Neural crest cell (in vitro differentiated cells): ENCODE results near the gene CFD. TPM values are rescaled to one million over a fixed set of nuclear protein-coding genes. Genes with fewer than 3 reads are reported as not detected.

ENCODE experiments used
- DNase-seq: peaks from one replicate; pipeline ENCODE4 v3.0.0; 2021; ENCODE audit warnings: low read depth, mixed read lengths, low spot score
- H3K27ac Mint-ChIP-seq: one replicate; pipeline ENCODE4 v1.8.0; 2021; ENCODE audit warnings: mild to moderate bottlenecking, mixed read lengths; ENCODE audit not compliant: unreplicated experiment
- H3K27me3 Mint-ChIP-seq: 2 replicates; pipeline ENCODE4 v1.8.0; 2021; ENCODE audit warnings: low read depth, mild to moderate bottlenecking, mixed read lengths
- H3K36me3 Mint-ChIP-seq: 2 replicates; pipeline ENCODE4 v1.8.0; 2021; ENCODE audit warnings: low read depth, mild to moderate bottlenecking, mixed read lengths
- H3K4me1 Mint-ChIP-seq: 2 replicates; pipeline ENCODE4 v1.8.0; 2021; ENCODE audit warnings: mixed read lengths
- H3K4me3 Mint-ChIP-seq: one replicate; pipeline ENCODE4 v1.8.0; 2021; ENCODE audit warnings: mild to moderate bottlenecking, mixed read lengths
- H3K9me3 Mint-ChIP-seq: 2 replicates; pipeline ENCODE4 v1.8.0; 2021; ENCODE audit warnings: mixed read lengths
- total RNA-seq: library from RNA; stranded (reverse); gene quantifications from 2 replicates; pipeline ENCODE4 v1.2.1, GENCODE V29; 2021
- TF ChIP-seq, protein P1 (sequence below): fragments of 200-600 bp; sonication (generic); conservative IDR thresholded peaks from 2 replicates; pipeline ENCODE4 v1.5.0; 2021; ENCODE audit warnings: antibody characterized with exemption, mild to moderate bottlenecking

The CFD gene
- total RNA-seq, 1 donor from 2014 or later: not detected

DNA sequence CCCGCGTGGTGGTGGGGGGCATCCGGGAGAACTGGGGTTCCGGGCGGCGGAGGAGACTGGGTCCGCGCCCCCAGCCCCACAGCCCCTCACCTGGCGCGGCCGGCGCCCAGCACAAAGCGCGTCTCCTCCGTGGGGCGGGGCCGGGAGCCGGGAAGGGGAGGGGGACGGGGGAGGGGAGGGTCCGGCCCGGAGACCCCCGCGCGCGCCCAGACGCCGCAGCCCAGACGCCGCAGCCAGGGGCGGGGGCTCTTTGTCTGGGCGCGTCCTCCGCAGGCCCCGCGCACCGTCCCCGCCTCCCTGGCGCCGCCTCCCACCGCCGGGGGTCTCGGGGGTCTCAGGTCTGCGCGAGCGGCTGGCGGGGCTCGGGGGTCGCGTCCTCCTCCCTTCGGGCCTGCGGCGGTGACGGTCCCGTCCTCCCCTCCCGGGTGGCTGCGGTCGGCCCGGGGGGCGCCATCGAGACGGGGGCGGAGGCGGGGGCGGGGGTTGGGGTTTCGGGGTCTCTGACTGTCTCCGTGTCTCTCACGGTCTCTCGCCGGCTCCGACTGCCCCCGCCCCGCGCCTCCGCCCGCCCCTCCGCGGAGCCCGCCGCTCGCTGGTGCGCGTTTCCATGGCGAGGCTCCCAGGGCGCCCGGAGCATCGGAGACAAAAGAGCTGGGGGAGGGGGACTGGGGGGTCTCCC lies 37.5 kb upstream of the CFD start, which contains the start of gene PLPPR3:
PLPPR3 (minus strand) TSS at position 131 of the 679 bp plus-strand sequence. CDS start 396 bp downstream, outside the sequence.
- Mint-ChIP-seq H3K9me3 (no peaks in the 10 kb centered on the region), H3K27ac (no peak within 1 kb of the TSS), H3K4me1 (no peaks in the 10 kb centered on the region), H3K4me3 (peak within 1 kb of the TSS; percentile 81), H3K27me3 (no peaks in the 10 kb centered on the region), H3K36me3 (no peaks in the 10 kb centered on the region)
- TF ChIP-seq, protein P1, sequence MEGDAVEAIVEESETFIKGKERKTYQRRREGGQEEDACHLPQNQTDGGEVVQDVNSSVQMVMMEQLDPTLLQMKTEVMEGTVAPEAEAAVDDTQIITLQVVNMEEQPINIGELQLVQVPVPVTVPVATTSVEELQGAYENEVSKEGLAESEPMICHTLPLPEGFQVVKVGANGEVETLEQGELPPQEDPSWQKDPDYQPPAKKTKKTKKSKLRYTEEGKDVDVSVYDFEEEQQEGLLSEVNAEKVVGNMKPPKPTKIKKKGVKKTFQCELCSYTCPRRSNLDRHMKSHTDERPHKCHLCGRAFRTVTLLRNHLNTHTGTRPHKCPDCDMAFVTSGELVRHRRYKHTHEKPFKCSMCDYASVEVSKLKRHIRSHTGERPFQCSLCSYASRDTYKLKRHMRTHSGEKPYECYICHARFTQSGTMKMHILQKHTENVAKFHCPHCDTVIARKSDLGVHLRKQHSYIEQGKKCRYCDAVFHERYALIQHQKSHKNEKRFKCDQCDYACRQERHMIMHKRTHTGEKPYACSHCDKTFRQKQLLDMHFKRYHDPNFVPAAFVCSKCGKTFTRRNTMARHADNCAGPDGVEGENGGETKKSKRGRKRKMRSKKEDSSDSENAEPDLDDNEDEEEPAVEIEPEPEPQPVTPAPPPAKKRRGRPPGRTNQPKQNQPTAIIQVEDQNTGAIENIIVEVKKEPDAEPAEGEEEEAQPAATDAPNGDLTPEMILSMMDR: no peak
- DNase-seq: peak; percentile 55

DNA sequence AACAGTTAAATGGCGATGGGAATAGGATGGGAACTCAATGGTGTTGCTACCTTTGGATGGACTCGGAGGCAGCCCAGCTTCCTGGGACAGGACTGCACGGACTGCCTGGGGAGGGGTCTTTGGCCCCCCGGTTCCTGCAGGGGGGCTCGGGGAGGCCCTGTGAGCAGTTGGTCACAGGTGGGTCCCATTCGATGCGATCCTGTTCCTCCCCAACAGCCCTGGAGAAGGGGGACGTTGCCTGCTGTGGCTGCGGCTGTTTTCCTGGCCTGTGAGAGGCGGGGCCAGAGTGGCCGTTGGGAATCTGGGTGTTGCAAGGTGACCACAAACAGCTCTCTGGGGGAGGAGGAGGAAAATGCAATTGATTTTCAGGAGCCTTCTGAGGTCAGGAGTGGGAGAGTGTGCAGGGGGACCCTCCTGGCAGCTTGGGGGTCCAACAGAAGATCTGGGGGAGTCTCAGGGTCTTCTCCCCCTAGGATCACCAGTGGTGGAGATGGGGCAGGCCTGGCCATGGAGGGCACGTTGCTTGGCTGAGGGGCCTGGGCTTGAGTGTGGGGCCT lies 35.8 kb upstream of the CFD start:
- no peaks in the 10 kb centered on the region for H3K36me3 Mint-ChIP-seq
- H3K4me3 Mint-ChIP-seq: peak overlapping the region; percentile 79
- H3K9me3 Mint-ChIP-seq: no peaks in the 10 kb centered on the region
- H3K4me1 Mint-ChIP-seq: no peaks in the 10 kb centered on the region
- TF ChIP-seq, protein P1: no peak
- no peak overlapping the region for H3K27ac Mint-ChIP-seq
- H3K27me3 Mint-ChIP-seq: no peaks in the 10 kb centered on the region
- no peak for DNase-seq

DNA sequence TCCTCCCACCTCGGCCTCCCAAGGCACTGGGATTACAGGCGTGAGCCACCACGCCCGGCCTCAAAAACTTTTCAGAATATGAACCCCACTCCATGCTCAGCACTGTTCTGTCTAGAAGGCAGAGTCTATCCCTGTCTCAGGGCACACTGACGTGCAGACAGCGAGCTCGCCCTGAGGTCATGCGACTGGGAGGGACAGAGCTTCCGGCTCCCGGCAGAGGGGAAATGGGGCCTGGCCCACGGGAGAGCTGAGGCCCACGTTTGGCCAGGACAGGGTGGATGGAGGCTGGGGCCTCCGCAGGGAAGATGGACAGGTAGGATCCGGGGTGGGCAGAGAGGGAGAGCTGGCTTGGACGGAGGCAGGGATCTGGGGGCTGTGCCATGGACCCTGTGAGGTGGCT lies 34.6 kb upstream of the CFD start:
- Mint-ChIP-seq H3K4me3 (peak overlapping the region; percentile 41), H3K27ac (no peak overlapping the region), H3K27me3 (no peaks in the 10 kb centered on the region), H3K9me3 (no peaks in the 10 kb centered on the region), H3K4me1 (no peaks in the 10 kb centered on the region), H3K36me3 (no peaks in the 10 kb centered on the region)
- DNase-seq: no peak
- TF ChIP-seq, protein P1: no peak

DNA sequence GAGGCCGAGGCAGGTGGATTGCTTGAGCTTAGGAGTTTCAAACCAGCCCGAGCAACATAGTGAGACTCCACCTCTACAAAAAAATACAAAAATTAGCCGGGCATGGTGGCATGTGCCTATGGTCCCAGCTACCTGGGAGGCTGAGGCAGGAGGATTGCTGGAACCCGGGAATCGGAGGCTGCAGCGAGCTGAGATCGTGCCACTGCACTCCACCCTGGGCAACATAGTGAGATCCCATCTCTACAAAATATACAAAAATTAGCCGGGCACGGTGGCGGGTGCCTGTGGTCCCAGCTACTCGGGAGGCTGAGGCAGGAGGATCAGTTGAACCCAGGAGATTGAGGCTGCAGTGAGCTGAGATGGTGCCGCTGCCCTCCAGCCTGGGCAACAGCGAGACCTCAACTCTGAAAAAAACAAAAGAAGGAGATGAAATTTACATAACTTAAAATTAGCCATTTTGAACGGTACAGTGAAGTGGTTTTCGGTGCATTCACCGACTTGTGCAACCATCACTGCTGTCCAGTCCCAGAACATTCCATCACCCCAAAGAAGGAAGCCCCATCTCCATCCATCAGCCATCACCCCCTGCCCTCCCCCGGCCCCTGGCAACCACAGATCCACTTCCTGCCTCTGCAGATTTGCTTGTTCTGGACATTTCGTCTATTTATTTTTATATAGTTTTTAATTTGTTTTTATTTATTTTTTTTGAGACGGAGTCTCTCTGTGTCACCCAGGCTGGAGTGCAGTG lies 33.4 kb upstream of the CFD start:
- no peaks in the 10 kb centered on the region for H3K27me3 Mint-ChIP-seq
- TF ChIP-seq, protein P1: no peak

DNA sequence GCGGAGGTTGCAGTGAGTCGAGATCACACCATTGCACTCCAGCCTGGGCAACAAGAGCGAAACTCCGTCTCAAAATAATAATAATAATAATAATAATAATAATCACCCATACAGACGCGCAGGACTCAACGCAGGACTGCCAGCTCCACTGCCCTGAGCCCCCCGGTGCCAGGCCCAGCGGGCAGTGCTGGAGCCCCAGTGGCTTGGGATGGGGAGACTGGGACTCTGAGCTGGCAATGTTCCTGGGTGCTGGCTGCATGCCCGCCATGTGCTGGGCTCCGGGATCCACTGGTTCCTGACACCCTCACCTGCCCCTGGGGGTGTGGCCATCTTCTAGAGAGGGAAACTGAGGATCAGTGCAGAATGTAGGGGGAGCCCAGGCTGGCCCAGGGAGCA lies 32.2 kb upstream of the CFD start:
- Mint-ChIP-seq H3K27ac (no peak overlapping the region), H3K4me1 (no peaks in the 10 kb centered on the region), H3K27me3 (no peaks in the 10 kb centered on the region), H3K4me3 (no peak overlapping the region), H3K9me3 (no peaks in the 10 kb centered on the region), H3K36me3 (no peaks in the 10 kb centered on the region)
- TF ChIP-seq, protein P1: no peak
- no peak for DNase-seq

More for the DNA sequence above, 33.4 kb upstream of the CFD start:
- Mint-ChIP-seq H3K36me3 (no peaks in the 10 kb centered on the region), H3K27ac (no peak overlapping the region), H3K4me1 (no peaks in the 10 kb centered on the region), H3K9me3 (no peaks in the 10 kb centered on the region), H3K4me3 (no peak overlapping the region)
- no peak for DNase-seq
